ENCODE results near the gene DLG2. TPM values are rescaled to one million over a fixed set of nuclear protein-coding genes. Genes with fewer than 3 reads are reported as not detected.

The DLG2 gene
- total and polyA plus RNA-seq, 2 donors = 4.8 to 6.6 TPM

- no peak for DNase-seq (ENCODE audit: low read depth in 6 of 9, low spot score in 9 of 9)
- Histone ChIP-seq H3K4me3 (ENCODE audit: low read length in 2 of 2) (no peak overlapping the region), H3K27me3 (ENCODE audit: control insufficient read depth in 2 of 2, insufficient read depth in 1 of 2, low read length in 1 of 2) (no peaks in the 10 kb centered on the region), H3K36me3 (ENCODE audit: control insufficient read depth in 2 of 2, insufficient read depth in 2 of 2, low read length in 1 of 2) (no peaks in the 10 kb centered on the region), H3K9me3 (ENCODE audit: control insufficient read depth in 2 of 2, insufficient read depth in 1 of 2, low read length in 1 of 2) (no peaks in the 10 kb centered on the region), H3K27ac (ENCODE audit: low read depth in 1 of 2, low read length in 1 of 2) (no peak overlapping the region), H3K4me1 (ENCODE audit: control insufficient read depth in 2 of 2, insufficient read depth in 2 of 2, low read length in 2 of 2) (no peaks in the 10 kb centered on the region)
These were observed 1336.5 kb downstream of the DLG2 start for GRCh38 chr11:84290647-84291046.

DNA sequence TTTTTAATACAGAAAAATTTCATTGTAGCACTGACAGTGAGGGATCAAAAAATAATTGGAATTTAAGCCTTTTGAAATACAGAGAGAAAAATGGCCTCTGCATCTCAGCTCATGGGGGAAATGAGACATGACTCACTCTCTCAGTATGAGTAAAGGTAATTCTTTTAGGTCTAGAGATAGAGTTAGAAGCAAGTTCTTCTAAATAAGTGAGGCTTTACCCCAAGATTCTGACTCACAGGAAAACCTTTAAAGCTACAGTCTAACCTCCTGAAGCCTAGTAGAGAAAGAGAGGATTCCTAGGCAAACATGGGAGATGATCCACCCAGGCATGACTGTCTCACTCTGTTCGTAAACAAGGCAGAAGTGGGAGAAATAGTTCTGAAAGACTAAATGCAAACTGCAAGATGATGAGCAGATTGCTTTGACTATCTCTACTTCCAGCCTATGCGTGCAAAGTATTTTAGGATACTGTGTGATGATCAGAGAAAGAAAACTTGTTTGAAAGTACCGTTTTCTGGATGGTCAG is 1337.7 kb downstream of the DLG2 start:
- Histone ChIP-seq H3K4me3 (ENCODE audit: low read length in 2 of 2) (no peak overlapping the region), H3K9me3 (ENCODE audit: control insufficient read depth in 2 of 2, insufficient read depth in 1 of 2, low read length in 1 of 2) (no peaks in the 10 kb centered on the region), H3K36me3 (ENCODE audit: control insufficient read depth in 2 of 2, insufficient read depth in 2 of 2, low read length in 1 of 2) (no peaks in the 10 kb centered on the region), H3K4me1 (ENCODE audit: control insufficient read depth in 2 of 2, insufficient read depth in 2 of 2, low read length in 2 of 2) (no peaks in the 10 kb centered on the region), H3K27me3 (ENCODE audit: control insufficient read depth in 2 of 2, insufficient read depth in 1 of 2, low read length in 1 of 2) (no peaks in the 10 kb centered on the region), H3K27ac (ENCODE audit: low read depth in 1 of 2, low read length in 1 of 2) (no peak overlapping the region)
- no peak for DNase-seq (ENCODE audit: low read depth in 6 of 9, low spot score in 9 of 9)
- 90% methylated on average over 3 of the region's 3 CpGs for WGBS

- Histone ChIP-seq H3K9me3 (ENCODE audit: control insufficient read depth in 2 of 2, insufficient read depth in 1 of 2, low read length in 1 of 2) (no peaks in the 10 kb centered on the region), H3K4me1 (ENCODE audit: control insufficient read depth in 2 of 2, insufficient read depth in 2 of 2, low read length in 2 of 2) (no peaks in the 10 kb centered on the region), H3K4me3 (ENCODE audit: low read length in 2 of 2) (no peak overlapping the region), H3K27me3 (ENCODE audit: control insufficient read depth in 2 of 2, insufficient read depth in 1 of 2, low read length in 1 of 2) (no peaks in the 10 kb centered on the region), H3K36me3 (ENCODE audit: control insufficient read depth in 2 of 2, insufficient read depth in 2 of 2, low read length in 1 of 2) (no peaks in the 10 kb centered on the region), H3K27ac (ENCODE audit: low read depth in 1 of 2, low read length in 1 of 2) (no peak overlapping the region)
- 92% methylated on average over 2 of the region's 2 CpGs for WGBS
- no peak for DNase-seq (ENCODE audit: low read depth in 6 of 9, low spot score in 9 of 9)
These were observed 1353.6 kb downstream of the DLG2 start for GRCh38 chr11:84273541-84273940.

GRCh38 chr11:84270466-84270865 is 1356.7 kb downstream of the DLG2 start:
- Histone ChIP-seq H3K4me1 (ENCODE audit: control insufficient read depth in 2 of 2, insufficient read depth in 2 of 2, low read length in 2 of 2) (no peaks in the 10 kb centered on the region), H3K4me3 (ENCODE audit: low read length in 2 of 2) (no peak overlapping the region), H3K27me3 (ENCODE audit: control insufficient read depth in 2 of 2, insufficient read depth in 1 of 2, low read length in 1 of 2) (no peaks in the 10 kb centered on the region), H3K27ac (ENCODE audit: low read depth in 1 of 2, low read length in 1 of 2) (no peak overlapping the region), H3K36me3 (ENCODE audit: control insufficient read depth in 2 of 2, insufficient read depth in 2 of 2, low read length in 1 of 2) (no peaks in the 10 kb centered on the region), H3K9me3 (ENCODE audit: control insufficient read depth in 2 of 2, insufficient read depth in 1 of 2, low read length in 1 of 2) (no peaks in the 10 kb centered on the region)
- DNase-seq (ENCODE audit: low read depth in 6 of 9, low spot score in 9 of 9) = no peak
- 96% methylated on average over 6 of the region's 6 CpGs for WGBS

DNA sequence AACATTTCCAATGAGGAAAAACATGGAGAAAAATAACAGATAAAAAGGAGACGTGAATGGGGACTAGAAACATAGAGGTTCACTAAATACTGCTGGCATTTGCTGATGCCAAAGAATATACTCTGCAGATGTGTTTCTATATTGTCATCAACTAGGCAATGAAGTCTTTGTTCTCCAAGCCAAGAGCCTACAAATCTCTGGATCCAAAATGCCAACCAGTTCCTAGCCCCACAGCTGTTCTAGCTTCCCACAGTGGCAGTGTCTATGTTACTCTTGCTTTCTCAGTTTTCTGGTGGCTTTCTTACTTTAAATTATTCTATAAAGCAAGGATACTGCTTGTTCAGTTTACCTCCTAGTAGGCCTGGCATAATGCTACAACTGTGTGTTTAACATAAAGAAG is 1363.1 kb downstream of the DLG2 start:
- H3K9me3 ChIP-seq (ENCODE audit: control insufficient read depth in 2 of 2, insufficient read depth in 1 of 2, low read length in 1 of 2) = no peaks in the 10 kb centered on the region
- 93% methylated on average over 1 of the region's 1 CpG for WGBS
- H3K4me1 ChIP-seq (ENCODE audit: control insufficient read depth in 2 of 2, insufficient read depth in 2 of 2, low read length in 2 of 2) = no peaks in the 10 kb centered on the region
- H3K27ac ChIP-seq (ENCODE audit: low read depth in 1 of 2, low read length in 1 of 2) = no peak overlapping the region
- DNase-seq (ENCODE audit: low read depth in 6 of 9, low spot score in 9 of 9) = no peak
- no peak overlapping the region for H3K4me3 ChIP-seq (ENCODE audit: low read length in 2 of 2)
- no peaks in the 10 kb centered on the region for H3K36me3 ChIP-seq (ENCODE audit: control insufficient read depth in 2 of 2, insufficient read depth in 2 of 2, low read length in 1 of 2)
- no peaks in the 10 kb centered on the region for H3K27me3 ChIP-seq (ENCODE audit: control insufficient read depth in 2 of 2, insufficient read depth in 1 of 2, low read length in 1 of 2)

DNA sequence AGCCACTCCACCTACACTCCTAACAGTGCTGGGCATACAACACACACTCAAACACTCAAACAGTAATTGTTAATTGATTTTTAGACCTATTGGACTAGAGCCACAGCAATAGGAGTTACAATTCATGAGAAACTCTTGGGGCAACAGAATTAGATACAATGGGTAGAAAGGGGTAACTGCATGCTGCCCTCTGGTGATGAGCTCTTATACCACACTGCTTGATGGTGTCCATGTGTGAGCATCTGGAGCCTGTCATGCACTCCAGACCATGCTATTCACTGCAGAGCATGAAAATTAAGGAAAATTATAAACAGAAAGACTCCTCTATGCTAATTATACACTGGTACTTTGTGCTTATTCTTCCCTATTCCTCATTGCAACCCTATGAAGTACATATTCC is 1365.4 kb downstream of the DLG2 start:
- Histone ChIP-seq H3K9me3 (ENCODE audit: control insufficient read depth in 2 of 2, insufficient read depth in 1 of 2, low read length in 1 of 2) (no peaks in the 10 kb centered on the region), H3K27me3 (ENCODE audit: control insufficient read depth in 2 of 2, insufficient read depth in 1 of 2, low read length in 1 of 2) (no peaks in the 10 kb centered on the region), H3K36me3 (ENCODE audit: control insufficient read depth in 2 of 2, insufficient read depth in 2 of 2, low read length in 1 of 2) (no peaks in the 10 kb centered on the region), H3K4me3 (ENCODE audit: low read length in 2 of 2) (no peak overlapping the region), H3K4me1 (ENCODE audit: control insufficient read depth in 2 of 2, insufficient read depth in 2 of 2, low read length in 2 of 2) (no peaks in the 10 kb centered on the region), H3K27ac (ENCODE audit: low read depth in 1 of 2, low read length in 1 of 2) (no peak overlapping the region)
- DNase-seq (ENCODE audit: low read depth in 6 of 9, low spot score in 9 of 9) = no peak

DNA sequence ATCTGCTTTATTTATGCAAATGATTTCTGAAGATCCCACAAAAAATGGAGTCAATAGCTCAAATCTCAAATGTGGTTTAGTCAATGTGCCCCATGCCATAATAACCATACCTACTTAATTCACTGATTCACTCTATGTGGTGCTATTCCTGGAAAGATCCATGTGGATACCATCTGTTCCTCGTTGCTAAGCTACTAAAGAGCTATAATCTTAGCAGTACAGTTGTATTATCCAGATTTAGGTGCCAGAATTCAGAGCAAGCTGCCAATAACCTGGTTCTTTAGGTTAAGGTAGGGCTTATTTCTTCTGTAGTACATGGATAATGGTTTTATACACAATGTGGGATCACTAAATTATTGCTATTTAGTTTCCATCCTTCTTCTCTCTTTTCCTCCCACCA is 1366.3 kb downstream of the DLG2 start:
- no peaks in the 10 kb centered on the region for H3K4me1 ChIP-seq (ENCODE audit: control insufficient read depth in 2 of 2, insufficient read depth in 2 of 2, low read length in 2 of 2)
- H3K27ac ChIP-seq (ENCODE audit: low read depth in 1 of 2, low read length in 1 of 2) = no peak overlapping the region
- H3K9me3 ChIP-seq (ENCODE audit: control insufficient read depth in 2 of 2, insufficient read depth in 1 of 2, low read length in 1 of 2) = no peaks in the 10 kb centered on the region
- WGBS = 25% methylated on average over 1 of the region's 1 CpG
- H3K27me3 ChIP-seq (ENCODE audit: control insufficient read depth in 2 of 2, insufficient read depth in 1 of 2, low read length in 1 of 2) = no peaks in the 10 kb centered on the region
- DNase-seq (ENCODE audit: low read depth in 6 of 9, low spot score in 9 of 9) = no peak
- no peak overlapping the region for H3K4me3 ChIP-seq (ENCODE audit: low read length in 2 of 2)
- no peaks in the 10 kb centered on the region for H3K36me3 ChIP-seq (ENCODE audit: control insufficient read depth in 2 of 2, insufficient read depth in 2 of 2, low read length in 1 of 2)

DNA sequence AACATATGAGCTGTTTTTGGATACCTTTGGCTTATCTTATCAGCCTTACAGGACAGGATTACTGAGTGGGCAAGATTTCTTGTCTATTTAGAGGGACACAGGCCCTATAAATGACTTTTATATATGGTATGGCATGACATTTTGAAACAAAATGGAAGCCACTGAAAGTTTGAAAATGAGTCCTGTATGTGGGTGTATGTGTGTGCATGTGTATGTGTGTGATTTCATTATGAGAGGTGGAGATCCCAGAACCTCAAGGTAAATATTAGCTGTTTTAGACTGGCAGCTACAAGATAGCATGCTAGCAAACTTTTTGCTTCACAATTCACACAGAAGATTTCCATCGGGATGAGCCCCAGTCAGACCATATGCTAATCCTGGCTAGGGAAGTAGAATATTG is 1370.5 kb downstream of the DLG2 start:
- Histone ChIP-seq H3K4me1 (ENCODE audit: control insufficient read depth in 2 of 2, insufficient read depth in 2 of 2, low read length in 2 of 2) (no peaks in the 10 kb centered on the region), H3K9me3 (ENCODE audit: control insufficient read depth in 2 of 2, insufficient read depth in 1 of 2, low read length in 1 of 2) (no peaks in the 10 kb centered on the region), H3K4me3 (ENCODE audit: low read length in 2 of 2) (no peak overlapping the region), H3K27me3 (ENCODE audit: control insufficient read depth in 2 of 2, insufficient read depth in 1 of 2, low read length in 1 of 2) (no peaks in the 10 kb centered on the region), H3K27ac (ENCODE audit: low read depth in 1 of 2, low read length in 1 of 2) (no peak overlapping the region), H3K36me3 (ENCODE audit: control insufficient read depth in 2 of 2, insufficient read depth in 2 of 2, low read length in 1 of 2) (no peaks in the 10 kb centered on the region)
- 98% methylated on average over 1 of the region's 1 CpG for WGBS
- DNase-seq (ENCODE audit: low read depth in 6 of 9, low spot score in 9 of 9) = no peak

DNA sequence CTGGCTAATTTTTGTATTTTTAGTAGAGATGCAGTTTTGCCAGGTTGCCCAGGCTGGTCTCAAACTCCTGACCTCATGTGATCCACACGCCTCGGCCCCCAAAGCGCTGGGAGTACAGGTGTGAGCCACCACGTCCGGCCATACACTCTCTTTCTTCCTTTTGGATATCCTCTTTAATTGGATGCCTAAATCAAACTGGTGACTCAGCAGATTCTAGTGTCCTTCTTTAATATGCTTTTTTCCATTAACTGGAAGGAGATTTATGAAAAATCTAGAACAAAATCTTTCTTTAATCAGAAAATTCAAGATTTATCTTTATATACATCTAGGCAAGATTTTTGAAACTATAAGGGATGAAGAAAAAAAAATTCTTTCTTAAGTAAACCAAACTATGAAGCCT is 1371.7 kb downstream of the DLG2 start:
- no peaks in the 10 kb centered on the region for H3K4me1 ChIP-seq (ENCODE audit: control insufficient read depth in 2 of 2, insufficient read depth in 2 of 2, low read length in 2 of 2)
- H3K27ac ChIP-seq (ENCODE audit: low read depth in 1 of 2, low read length in 1 of 2) = no peak overlapping the region
- H3K4me3 ChIP-seq (ENCODE audit: low read length in 2 of 2) = no peak overlapping the region
- H3K9me3 ChIP-seq (ENCODE audit: control insufficient read depth in 2 of 2, insufficient read depth in 1 of 2, low read length in 1 of 2) = no peaks in the 10 kb centered on the region
- 96% methylated on average over 5 of the region's 5 CpGs for WGBS
- no peaks in the 10 kb centered on the region for H3K36me3 ChIP-seq (ENCODE audit: control insufficient read depth in 2 of 2, insufficient read depth in 2 of 2, low read length in 1 of 2)
- DNase-seq (ENCODE audit: low read depth in 6 of 9, low spot score in 9 of 9) = no peak
- H3K27me3 ChIP-seq (ENCODE audit: control insufficient read depth in 2 of 2, insufficient read depth in 1 of 2, low read length in 1 of 2) = no peaks in the 10 kb centered on the region

All from thymus (tissue), 11 donors.